HG03039 (cell line): ENCODE data around the gene TPH1.

Experiments
- ATAC-seq: cut with Tn5 transposase; IDR thresholded peaks from one replicate; pipeline ENCODE4 v1.9.1; 2021; ENCODE audit warnings: mild to moderate bottlenecking, moderate library complexity; ENCODE audit not compliant: unreplicated experiment

TPH1 gene

GRCh38 chr11:18046116-18046777, at the start of gene TPH1:
TSS of gene TPH1 (minus strand) at chr11:18046269. CDS start at chr11:18040762, 5,507 bp downstream.
- ATAC-seq: no peak

GRCh38 chr11:18093959-18094358, 47.9 kb upstream of the TPH1 start:
- ATAC-seq: no peak

GRCh38 chr11:18091731-18092130, 45.7 kb upstream of the TPH1 start:
- no peak for ATAC-seq

GRCh38 chr11:18088966-18089365, 42.9 kb upstream of the TPH1 start:
- no peak for ATAC-seq

DNA sequence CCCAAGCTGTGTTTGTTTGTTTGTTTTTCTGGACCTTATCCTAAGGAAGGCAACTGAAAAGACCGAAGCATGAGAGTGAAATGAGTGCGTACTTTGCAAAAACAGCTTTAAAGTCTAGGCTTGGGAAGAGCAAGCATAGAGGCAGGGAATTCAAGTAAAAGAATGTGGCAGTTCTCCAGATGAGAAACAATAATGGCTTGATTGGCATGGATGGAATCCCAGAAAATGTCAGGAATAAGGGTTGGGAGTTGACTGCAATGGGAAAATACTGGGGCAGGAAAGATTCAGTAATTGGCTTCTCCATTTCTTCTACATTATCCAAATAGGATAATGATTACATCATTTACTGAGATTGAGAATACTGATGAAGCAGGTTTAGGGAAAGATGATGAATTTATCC, 42.3 kb upstream of the TPH1 start:
- ATAC-seq: no peak

DNA sequence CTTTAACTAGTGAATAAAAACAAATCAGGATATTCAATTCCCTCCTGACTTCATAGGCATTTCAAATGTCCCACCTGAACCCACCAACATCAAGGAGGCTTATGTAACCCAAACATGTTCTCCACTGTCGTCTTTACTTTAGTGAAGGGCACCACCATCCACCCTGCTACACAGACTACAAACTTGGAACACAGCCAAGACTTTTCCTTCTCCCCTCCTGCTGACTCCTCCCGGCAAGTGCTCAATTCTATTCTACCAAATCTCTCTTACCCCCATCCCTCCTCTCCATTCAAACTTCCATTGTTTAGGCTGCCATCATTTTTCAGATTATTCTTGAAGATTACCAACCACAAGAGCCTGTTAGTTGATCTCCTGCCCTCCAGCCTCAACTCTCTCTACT, 35.5 kb upstream of the TPH1 start:
- no peak for ATAC-seq

DNA sequence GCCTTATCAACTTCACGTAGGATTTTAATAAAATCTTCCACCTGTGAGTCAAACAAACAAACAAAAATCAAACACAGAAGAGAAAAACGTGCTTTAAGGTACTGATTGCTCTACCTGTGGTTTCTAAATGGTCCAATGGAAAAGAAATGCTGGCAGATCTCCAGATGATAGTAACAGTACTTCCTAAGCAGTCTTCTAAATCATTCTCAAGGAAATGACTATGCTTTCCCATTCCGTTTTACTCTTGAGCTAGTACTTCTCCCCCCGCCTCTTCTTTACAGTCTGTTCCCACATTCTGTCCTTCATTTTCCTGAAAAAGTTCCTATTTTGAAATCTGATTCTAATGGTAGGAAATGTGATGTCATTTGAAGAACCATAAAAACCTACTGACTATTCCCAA, 34.4 kb upstream of the TPH1 start:
- no peak for ATAC-seq

DNA sequence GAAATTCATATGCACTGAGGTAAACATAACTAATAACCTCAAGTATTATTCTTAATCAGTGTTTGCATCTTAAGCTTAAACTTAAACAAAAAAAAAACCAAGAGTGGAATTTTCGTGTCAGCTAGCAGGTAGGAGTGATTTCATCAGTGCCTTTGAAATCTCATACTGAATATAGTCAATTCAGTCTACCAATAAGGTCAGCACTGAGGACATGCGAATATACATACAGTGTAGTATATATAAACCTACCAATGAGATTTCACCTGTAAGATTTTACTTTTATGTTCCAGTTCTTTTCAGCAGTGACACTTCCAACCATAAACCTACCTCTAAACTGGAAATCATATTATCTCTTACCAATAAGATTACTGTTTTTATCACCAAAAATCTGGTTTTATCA, 32.8 kb upstream of the TPH1 start:
- ATAC-seq: no peak

DNA sequence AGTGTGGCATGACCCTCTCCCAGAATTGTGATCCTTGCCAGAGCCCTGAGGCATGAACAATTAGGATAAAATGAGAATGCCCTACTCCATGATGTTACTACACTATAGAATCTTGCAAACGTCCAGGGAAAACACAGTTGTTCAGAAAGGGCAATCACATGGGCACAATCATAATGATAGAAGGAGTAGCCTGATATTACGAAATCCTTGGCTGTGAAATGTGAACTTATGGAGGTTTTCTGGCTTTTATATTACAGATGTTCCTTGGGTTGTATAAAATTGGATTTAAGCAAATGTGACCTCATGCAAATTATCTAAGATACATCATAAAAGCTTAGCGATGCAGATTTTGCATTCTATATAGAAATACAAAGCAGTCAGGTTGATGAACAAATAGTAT, 29.4 kb upstream of the TPH1 start:
- ATAC-seq: no peak

DNA sequence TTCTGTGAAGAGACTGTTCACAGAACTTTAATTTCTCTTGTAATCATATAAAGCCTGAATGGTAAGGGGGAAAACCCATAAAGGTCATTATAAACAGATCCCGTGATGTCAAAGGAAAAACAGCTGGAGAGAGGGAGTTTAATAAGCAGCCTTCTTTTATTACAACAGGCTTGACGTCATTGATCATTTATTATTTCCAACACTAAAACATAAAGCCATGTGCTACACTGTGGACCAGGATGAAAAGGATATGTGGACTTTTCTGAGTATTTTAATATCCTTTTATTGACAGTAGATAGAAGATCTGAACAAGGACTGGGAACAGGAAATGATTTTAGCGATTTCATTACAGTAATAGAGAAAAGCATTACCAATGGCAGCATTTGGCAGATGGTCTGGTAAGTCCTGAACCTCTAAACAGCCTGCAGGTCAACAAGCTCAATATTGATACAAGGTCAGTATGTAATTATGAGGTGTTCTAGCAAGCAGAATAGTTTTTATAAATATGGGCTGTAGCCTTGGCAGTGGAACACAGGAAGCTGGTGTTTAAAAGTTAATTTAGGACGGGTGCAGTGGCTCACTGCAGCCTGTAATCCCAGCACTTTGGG, 25.1 kb upstream of the TPH1 start:
- ATAC-seq: no peak

DNA sequence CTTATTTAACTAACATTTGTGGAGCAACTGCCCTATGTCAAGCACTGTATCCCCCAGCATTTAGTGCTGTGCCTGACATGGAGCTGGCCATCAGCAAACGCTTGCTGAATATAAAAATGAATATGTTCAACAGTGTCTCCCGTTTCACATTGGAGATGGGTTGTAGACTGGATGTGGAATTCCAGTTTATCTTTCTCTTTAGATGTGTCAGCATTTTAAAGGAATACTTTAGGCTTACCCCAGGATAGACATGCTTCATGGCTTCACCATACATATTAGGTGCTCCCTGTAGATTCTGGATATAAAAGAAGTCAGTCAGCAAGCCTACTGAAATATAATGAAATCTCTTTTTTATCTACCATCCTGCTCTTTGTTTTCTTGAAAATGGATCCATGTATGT, 21.3 kb upstream of the TPH1 start:
- no peak for ATAC-seq

GRCh38 chr11:18066626-18067025, 20.6 kb upstream of the TPH1 start:
- no peak for ATAC-seq

GRCh38 chr11:18065572-18065971, 19.5 kb upstream of the TPH1 start:
- no peak for ATAC-seq

- ATAC-seq: no peak
Measured at GRCh38 chr11:18064450-18065054, 18.5 kb upstream of the TPH1 start.

DNA sequence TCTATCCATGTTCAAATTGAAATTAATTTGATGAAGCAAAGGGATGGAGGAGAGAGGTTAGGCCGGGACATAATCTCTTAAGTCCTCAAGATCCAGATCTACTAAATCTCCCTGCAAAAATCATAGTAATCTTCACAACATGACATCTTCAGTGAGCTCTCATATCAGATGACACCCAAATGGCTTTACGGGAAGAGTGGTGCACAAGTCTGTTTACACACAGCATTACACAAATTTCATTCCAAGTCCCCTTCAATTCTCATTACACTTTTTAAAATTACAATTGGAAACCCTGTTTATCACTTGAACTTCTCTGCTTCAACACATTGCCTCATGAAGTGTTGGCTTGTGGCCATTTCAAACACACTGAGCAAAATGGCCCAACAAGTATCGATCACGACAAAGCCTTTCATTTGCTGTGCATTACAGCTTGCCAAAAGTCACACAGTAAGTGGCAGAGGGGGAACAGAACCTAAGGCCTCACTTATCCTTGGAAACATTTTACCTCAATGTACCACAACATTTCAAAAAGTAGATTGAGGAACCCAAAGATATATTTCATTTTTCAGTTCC, 17.9 kb upstream of the TPH1 start:
- no peak for ATAC-seq

- ATAC-seq: no peak
Measured at GRCh38 chr11:18063125-18063524, 17.1 kb upstream of the TPH1 start.

GRCh38 chr11:18061351-18061750, 15.3 kb upstream of the TPH1 start:
- ATAC-seq: no peak

DNA sequence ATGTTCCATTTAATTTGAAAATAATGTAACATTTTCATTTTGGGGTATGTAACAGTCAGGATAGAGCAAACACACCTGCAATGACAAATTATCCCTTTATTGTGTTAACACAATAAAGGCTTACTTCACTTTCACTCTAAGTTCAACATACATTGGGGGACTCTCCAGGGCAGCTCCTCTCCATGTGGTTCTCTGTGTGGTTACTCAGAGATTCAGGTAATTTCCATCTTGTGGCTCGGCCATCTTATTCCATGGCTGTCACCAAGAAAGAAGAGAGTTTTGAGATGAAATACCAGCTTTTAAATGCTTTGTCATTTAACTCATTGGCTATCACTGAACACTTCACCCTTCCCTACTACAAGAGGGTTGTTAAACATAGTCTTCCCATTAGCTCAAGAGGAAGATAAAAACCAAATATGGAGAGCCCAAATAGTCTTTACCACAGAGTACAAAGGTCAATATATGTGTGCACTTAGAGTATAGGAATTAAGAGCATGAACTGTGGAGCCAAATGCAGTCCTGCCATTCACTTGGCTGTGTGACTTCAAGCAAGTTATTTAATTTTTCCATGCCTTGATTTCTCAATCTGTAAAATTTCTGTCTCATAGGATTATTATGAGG, 10.6 kb upstream of the TPH1 start:
- ATAC-seq: no peak

GRCh38 chr11:18054511-18055103, 8.5 kb upstream of the TPH1 start:
- no peak for ATAC-seq

- ATAC-seq: no peak
Measured at GRCh38 chr11:18050848-18051247, 4.8 kb upstream of the TPH1 start.

DNA sequence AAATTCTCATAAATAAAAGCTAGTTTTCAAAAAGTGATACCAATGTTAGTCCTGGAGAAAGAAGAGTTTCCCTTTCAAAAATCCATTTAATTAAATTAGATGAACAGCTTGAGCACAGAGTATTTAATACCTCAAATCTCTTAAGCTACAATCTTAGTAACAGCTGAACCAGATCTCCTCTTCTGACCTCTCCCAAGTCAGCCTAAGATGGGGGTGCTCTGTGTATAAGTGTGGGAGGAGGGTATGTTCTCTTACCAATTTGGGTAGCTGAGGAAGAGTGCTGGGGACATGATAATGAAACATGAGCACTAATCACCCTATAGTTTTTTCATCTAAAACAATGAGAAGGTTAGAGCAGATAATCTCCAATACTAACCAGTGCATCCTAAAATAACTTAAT, 9.6 kb downstream of the TPH1 start:
- ATAC-seq: no peak
